Vagina (tissue), 2 donors: ENCODE measurements around the gene KCNIP4.

Source experiments
- CTCF ChIP-seq, 3 experiments: fragments of 450-650 bp in 2 of 3; fragments of 200-600 bp in 1 of 3; sonication (generic) in 1 of 3; IDR thresholded peaks; one replicate each; pipeline ENCODE4 v1.5.1; 2017 to 2019; ENCODE audit warnings: antibody characterized with exemption in 3 of 3, mild to moderate bottlenecking in 2 of 3, moderate library complexity in 2 of 3
- POLR2A ChIP-seq, 2 donors: fragments of 450-650 bp; IDR thresholded peaks; one replicate each; pipeline ENCODE4 v1.6.1; 2017; ENCODE audit warnings: antibody characterized with exemption in 2 of 2, mild to moderate bottlenecking in 2 of 2, moderate library complexity in 2 of 2
- POLR2AphosphoS5 ChIP-seq, 2 donors: sonication (generic); formaldehyde crosslinking; IDR thresholded peaks; one replicate each; pipeline ENCODE4 v1.9.0; 2017; ENCODE audit warnings: antibody characterized with exemption in 2 of 2, mild to moderate bottlenecking in 2 of 2, low read depth in 1 of 2; ENCODE audit not compliant: insufficient read depth in 1 of 2

GRCh38 chr4:20838476-20838875 lies 1110.1 kb downstream of the KCNIP4 start:
- TF ChIP-seq POLR2A (IDR thresholded peaks at IDR 0.05) (no peak), CTCF (IDR thresholded peaks at IDR 0.05) (no peak), POLR2AphosphoS5 (IDR thresholded peaks at IDR 0.05; ENCODE audit: insufficient read depth in 1 of 2, low read depth in 1 of 2) (no peak)
